ENCODE data around the gene CD177. TPM values are rescaled to one million over a fixed set of nuclear protein-coding genes. Genes with fewer than 3 reads are reported as not detected.
"Not testable (repeated sequence)": the region's sequence is repeated elsewhere in the genome, so short reads cannot be mapped to it uniquely, and the experiment has no call there.

CD177 gene
- total and polyA plus RNA-seq, 7 donors: 0.14 to 91.8 (median 58.4) TPM; not detected in 3

DNA sequence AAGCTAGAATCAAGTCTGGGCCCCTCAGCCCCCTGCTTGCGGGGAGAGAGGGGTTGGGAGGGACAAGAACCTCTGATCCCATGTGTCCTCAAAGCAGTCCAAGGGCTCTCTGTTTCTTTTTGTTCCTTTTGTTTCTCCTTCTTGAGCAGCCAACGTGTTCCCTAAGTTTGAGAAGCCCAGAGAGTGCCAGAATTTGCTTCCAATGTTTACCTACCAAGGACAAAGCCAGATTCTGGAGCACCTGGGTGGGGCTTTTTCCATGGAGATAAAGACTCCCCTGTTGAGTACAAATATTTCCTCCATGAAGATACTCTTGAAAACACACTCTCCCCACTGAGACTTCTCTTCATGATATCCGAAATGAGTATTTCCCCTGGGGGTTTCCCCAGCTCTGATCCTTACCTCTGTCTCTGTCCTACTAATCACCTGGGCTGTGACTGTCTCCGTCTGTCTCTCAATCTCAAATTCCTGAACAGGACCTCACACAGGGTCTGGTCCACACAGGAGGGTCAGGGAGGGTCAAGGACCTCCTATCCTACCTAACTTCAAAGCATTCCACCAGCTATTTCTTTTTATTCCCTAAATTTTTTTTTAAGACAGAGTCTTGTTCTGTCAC is 27.4 kb downstream of the CD177 start:
- DNase-seq: no peak
- Histone ChIP-seq H3K4me3 (no peak overlapping the region), H3K4me1 (no peaks in the 10 kb centered on the region), H3K9me3 (peaks cover 0 to under 1% (median 0%) of the 10 kb centered on the region in 4 donors), H3K27ac (no peak overlapping the region), H3K27me3 (peaks cover 0 to 20% (median 0%) of the 10 kb centered on the region in 3 donors), H3K36me3 (no peaks in the 10 kb centered on the region)
- TF ChIP-seq POLR2AphosphoS5 (IDR thresholded peaks at IDR 0.05) (no peak), POLR2A (IDR thresholded peaks at IDR 0.05) (no peak), EP300 (IDR thresholded peaks at IDR 0.05) (no peak)
- TF ChIP-seq, protein P1, sequence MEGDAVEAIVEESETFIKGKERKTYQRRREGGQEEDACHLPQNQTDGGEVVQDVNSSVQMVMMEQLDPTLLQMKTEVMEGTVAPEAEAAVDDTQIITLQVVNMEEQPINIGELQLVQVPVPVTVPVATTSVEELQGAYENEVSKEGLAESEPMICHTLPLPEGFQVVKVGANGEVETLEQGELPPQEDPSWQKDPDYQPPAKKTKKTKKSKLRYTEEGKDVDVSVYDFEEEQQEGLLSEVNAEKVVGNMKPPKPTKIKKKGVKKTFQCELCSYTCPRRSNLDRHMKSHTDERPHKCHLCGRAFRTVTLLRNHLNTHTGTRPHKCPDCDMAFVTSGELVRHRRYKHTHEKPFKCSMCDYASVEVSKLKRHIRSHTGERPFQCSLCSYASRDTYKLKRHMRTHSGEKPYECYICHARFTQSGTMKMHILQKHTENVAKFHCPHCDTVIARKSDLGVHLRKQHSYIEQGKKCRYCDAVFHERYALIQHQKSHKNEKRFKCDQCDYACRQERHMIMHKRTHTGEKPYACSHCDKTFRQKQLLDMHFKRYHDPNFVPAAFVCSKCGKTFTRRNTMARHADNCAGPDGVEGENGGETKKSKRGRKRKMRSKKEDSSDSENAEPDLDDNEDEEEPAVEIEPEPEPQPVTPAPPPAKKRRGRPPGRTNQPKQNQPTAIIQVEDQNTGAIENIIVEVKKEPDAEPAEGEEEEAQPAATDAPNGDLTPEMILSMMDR (IDR thresholded peaks at IDR 0.05): no peak
- intact Hi-C loops (cut with DNase I): no loop called here
- WGBS, 2 donors: 51 to 67% methylated on average over 4 of the region's 4 CpGs

DNA sequence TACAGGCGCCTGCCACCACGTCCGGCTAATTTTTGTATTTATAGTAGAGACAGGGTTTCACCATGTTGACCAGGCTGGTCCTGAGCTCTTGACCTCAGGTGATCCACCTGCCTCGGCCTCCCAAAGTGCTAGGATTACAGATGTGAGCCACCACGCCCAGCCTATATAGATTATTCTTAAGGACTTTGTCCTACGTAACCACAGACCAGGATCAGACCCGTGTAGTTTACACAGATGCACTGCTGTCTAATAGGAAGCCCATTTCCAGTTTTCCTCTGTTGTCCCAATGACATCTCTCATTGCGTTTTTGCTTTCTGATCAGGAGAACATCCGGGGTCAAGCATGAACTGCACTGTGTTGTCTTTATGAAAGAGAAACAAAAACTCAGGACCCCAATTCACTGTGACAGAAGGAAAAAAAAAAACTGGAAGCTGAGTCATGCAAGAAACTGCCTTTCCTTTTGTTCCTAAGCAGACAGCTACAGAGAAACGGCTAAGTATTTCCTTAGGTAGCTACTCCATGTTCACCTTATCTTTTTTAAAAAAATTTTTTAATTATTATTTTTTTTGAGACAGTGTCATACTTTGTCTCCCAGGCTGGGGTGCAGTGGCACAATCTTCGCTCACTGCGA is 29.2 kb downstream of the CD177 start:
- H3K4me1 ChIP-seq; H3K9me3 ChIP-seq; H3K36me3 ChIP-seq; H3K27ac ChIP-seq; intact Hi-C loops (cut with DNase I); DNase-seq; H3K4me3 ChIP-seq: not testable (repeated sequence)
- peaks cover 0 to 20% (median 0%) of the 10 kb centered on the region in 3 donors for H3K27me3 ChIP-seq
- WGBS, 2 donors: 35 to 57% methylated on average over 12 of the region's 12 CpGs

DNA sequence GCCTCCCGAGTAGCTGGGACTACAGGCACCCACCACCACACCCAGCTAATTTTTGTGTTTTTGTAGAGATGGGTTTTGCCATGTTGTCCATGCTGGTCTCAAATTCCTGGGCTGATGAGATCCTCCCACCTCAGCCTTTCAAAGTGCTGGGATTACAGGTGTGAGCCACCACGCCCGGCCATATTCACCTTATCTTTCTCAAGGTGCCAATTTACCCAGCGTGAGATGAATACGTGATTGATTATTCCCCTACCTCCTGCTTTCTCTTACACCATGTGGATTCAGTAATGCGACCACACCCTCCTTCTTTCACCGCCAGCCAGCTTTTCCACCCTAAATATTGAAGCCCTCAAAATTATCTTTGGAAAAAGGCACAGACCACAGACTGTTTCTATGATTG is 29.8 kb downstream of the CD177 start:
- H3K36me3 ChIP-seq; H3K4me1 ChIP-seq; H3K4me3 ChIP-seq; H3K9me3 ChIP-seq; DNase-seq; intact Hi-C loops (cut with DNase I); H3K27ac ChIP-seq: not testable (repeated sequence)
- WGBS, 2 donors: 17 to 72% methylated on average over 7 of the region's 7 CpGs
- H3K27me3 ChIP-seq: peaks cover 0 to 20% (median 0%) of the 10 kb centered on the region in 3 donors

DNA sequence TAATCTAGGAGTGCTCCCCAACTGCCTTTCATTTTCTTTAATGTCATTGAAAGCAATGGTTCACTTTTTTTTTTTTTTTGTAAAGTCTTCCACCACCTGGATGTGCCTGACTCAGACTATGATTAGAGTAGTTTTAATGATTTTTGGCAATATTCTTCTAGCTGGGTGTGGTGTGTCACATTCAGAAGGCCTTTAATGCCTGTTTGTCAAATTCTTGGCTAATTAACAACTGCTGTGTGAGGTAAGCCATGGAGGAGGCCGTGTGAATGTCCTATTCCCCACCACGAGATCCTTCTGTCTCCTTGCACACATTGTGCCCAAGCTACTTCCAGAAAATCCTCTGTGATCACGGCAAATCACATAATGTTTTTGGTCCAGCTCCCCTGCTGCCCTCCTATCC is 30.3 kb downstream of the CD177 start:
- H3K4me3 ChIP-seq; H3K9me3 ChIP-seq; H3K27ac ChIP-seq; H3K36me3 ChIP-seq; DNase-seq; H3K4me1 ChIP-seq; intact Hi-C loops (cut with DNase I): not testable (repeated sequence)
- WGBS, 2 donors: 46 to 70% methylated on average over 3 of the region's 3 CpGs
- H3K27me3 ChIP-seq: peaks cover 0 to 20% (median 0%) of the 10 kb centered on the region in 3 donors

DNA sequence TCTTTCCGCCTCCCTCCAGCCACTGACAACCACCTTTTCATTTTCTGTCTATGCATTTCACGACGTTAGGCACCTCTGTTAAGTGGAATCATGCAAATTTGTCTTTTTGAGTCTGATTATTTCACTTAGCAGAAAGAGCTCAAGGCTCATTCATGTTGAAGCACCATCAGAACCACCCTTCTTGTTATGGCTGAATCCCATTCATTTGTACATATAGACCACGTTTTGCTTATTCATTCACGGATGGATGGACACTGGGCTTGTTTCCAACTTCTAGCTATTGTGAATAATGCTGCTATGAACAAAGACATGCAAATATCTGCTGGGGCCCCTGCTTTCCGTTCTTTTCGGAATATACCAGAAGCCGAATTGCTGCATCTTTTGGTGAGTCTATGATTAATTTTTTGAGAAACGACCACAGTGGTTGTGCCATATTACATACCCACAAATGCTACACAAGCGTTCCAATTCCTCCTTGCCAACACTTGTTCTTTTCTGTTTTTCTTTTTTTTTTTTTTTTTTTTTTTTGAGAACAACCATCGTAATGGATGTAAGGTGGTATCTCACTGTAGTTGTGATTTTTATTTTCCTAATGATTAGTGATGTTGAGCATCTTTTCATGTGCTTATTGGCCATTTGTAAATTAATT is 37.5 kb downstream of the CD177 start:
- intact Hi-C loops (cut with DNase I); H3K27ac ChIP-seq; H3K36me3 ChIP-seq; H3K4me1 ChIP-seq; H3K27me3 ChIP-seq; H3K9me3 ChIP-seq; DNase-seq; H3K4me3 ChIP-seq: not testable (repeated sequence)
- 85 to 87% methylated on average over 11 of the region's 11 CpGs for WGBS, 2 donors

DNA sequence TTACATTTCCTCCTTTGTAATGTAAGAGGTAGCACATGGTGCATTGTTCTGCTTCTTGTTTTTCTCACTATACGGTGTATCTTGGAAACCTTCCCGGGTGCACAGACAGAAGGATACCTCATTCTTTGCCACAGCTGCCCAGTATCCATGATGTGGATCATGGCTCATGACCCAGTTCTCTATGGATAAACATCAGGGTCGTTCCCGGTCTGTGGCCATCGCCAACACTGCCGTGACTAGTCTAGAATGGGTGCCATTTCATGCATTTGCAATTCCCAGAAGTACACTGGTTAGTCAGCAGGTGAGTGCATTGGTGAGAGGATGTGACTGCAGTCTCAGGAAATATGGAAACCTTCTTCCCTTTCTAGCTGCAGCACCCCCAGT is 38.1 kb downstream of the CD177 start:
- H3K27ac ChIP-seq; intact Hi-C loops (cut with DNase I); H3K36me3 ChIP-seq; H3K27me3 ChIP-seq; H3K4me3 ChIP-seq; H3K9me3 ChIP-seq; H3K4me1 ChIP-seq; DNase-seq: not testable (repeated sequence)
- 88 to 89% methylated on average over 6 of the region's 6 CpGs for WGBS, 2 donors

DNA sequence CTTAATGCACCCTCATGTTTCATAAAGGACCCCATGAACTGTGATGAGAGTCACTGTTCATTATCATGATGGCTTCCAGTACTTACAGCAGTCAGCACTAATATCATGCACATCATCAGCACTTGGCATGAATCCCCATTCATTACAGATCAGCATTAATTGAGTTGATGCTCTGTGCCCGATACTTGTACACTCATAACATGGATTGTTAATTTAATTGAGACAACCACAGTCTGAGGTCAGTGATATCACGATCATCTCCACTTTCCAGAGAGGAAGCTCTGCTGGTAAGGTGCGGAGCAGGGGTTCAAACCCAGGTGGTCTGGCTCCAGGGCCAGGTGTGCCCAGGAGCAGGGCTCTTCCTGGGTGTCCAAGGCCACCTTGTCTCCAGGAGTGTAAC is 40.0 kb downstream of the CD177 start:
- 28 to 79% methylated on average over 3 of the region's 3 CpGs for WGBS, 2 donors
- H3K27ac ChIP-seq; DNase-seq; H3K4me1 ChIP-seq; H3K4me3 ChIP-seq; intact Hi-C loops (cut with DNase I); H3K9me3 ChIP-seq; H3K36me3 ChIP-seq; H3K27me3 ChIP-seq: not testable (repeated sequence)

DNA sequence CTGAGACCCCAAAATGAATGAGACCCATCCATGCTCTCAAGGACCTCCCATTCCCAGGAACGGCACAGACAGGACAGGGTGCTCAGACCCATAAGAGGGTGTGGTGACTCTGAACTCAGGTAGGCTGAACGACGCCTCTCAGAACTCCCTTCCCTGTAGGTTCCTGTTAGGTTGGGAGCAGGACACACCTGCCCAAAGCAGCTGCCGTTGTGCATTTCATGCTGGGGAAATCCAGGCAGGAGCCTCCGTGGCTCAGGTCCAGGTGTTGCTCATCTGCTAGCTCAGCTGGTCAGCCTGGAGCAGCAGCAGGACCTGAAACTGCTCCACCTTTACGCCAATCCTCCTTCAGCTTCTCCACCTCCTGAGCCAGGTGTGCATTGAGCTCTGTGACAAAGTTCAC is 42.1 kb downstream of the CD177 start:
- Histone ChIP-seq H3K4me3 (no peak overlapping the region), H3K36me3 (no peaks in the 10 kb centered on the region), H3K9me3 (no peaks in the 10 kb centered on the region), H3K27me3 (peaks cover 0 to 7% (median 4%) of the 10 kb centered on the region in 3 donors), H3K27ac (no peak overlapping the region), H3K4me1 (no peaks in the 10 kb centered on the region)
- intact Hi-C loops (cut with DNase I): no loop called here
- 20 to 64% methylated on average over 6 of the region's 6 CpGs for WGBS, 2 donors
- TF ChIP-seq, protein P1 (IDR thresholded peaks at IDR 0.05): no peak
- TF ChIP-seq POLR2AphosphoS5 (IDR thresholded peaks at IDR 0.05) (no peak), POLR2A (IDR thresholded peaks at IDR 0.05) (no peak), EP300 (IDR thresholded peaks at IDR 0.05) (no peak)
- DNase-seq: no peak
